Cardiac fibroblast (primary cell): ENCODE data around the gene CNNM2.
"Not testable (repeated sequence)": the region's sequence is repeated elsewhere in the genome, so short reads cannot be mapped to it uniquely, and the experiment has no call there.

Experiments used
- DNase-seq, 2 donors: peaks; one replicate each; pipeline versions ENCODE4 v3.0.0 to v3.0.0-alpha.2; 2010; ENCODE audit warnings: low read depth in 2 of 2
- H3K4me3 ChIP-seq, 2 donors: replicated peaks in 1 of 2; 1 replicate in 1 of 2; 2 replicates in 1 of 2; pipeline ENCODE4 v1.5.1; 2011; ENCODE audit warnings: low read depth in 2 of 2, low read length in 2 of 2, mild to moderate bottlenecking in 2 of 2, moderate library complexity in 1 of 2
- CTCF ChIP-seq: IDR thresholded peaks from one replicate; pipeline ENCODE4 v1.5.1; 2011; ENCODE audit warnings: low read depth, mild to moderate bottlenecking, low read length, inconsistent platforms

Gene CNNM2

GRCh38 chr10:102923601-102924000, 5.5 kb downstream of the CNNM2 start:
- no peak for TF ChIP-seq CTCF

GRCh38 chr10:102926842-102927241, 8.7 kb downstream of the CNNM2 start:
- no peak for TF ChIP-seq CTCF
- DNase-seq, result no peak
- H3K4me3 ChIP-seq, result no peak overlapping the region

More at GRCh38 chr10:102923601-102924000, 5.5 kb downstream of the CNNM2 start:
- no peak overlapping the region for H3K4me3 ChIP-seq
- DNase-seq, result no peak

- H3K4me3 ChIP-seq, result no peak overlapping the region
- DNase-seq, result no peak
- TF ChIP-seq CTCF, result no peak
Observed at GRCh38 chr10:102927311-102928010, 9.4 kb downstream of the CNNM2 start.

- not testable (repeated sequence) for H3K4me3 ChIP-seq, DNase-seq
Observed at GRCh38 chr10:102928442-102928841, 10.3 kb downstream of the CNNM2 start.

GRCh38 chr10:102930720-102931119, 12.6 kb downstream of the CNNM2 start:
- no peak overlapping the region for H3K4me3 ChIP-seq
- DNase-seq, result no peak
- TF ChIP-seq CTCF, result no peak

- H3K4me3 ChIP-seq, result no peak overlapping the region
- DNase-seq, result no peak
- no peak for TF ChIP-seq CTCF
Observed at GRCh38 chr10:102931643-102932042, 13.5 kb downstream of the CNNM2 start.

- TF ChIP-seq CTCF, result no peak
- no peak for DNase-seq
- no peak overlapping the region for H3K4me3 ChIP-seq
Observed at GRCh38 chr10:102935505-102935904, 17.4 kb downstream of the CNNM2 start.
